H1 (cell line): ENCODE data around the gene ATAD3A. TPM values are rescaled to one million over a fixed set of nuclear protein-coding genes. Genes with fewer than 3 reads are reported as not detected.

ENCODE experiments used
- CTCF ChIA-PET: fragments of 300-600 bp; sonication (Branson Sonifier 250); formaldehyde crosslinking; loops from one replicate; lab custom pipeline; 2021; ENCODE audit not compliant: partially characterized antibody; lab: Charles Lee
- POLR2A ChIA-PET: fragments of 300-600 bp; sonication (Branson Sonifier 250); formaldehyde crosslinking; loops from one replicate; lab custom pipeline; 2021; ENCODE audit warnings: inconsistent platforms; ENCODE audit not compliant: partially characterized antibody; lab: Charles Lee
- DNase-seq, 2 experiments: peaks; one replicate each; pipeline versions ENCODE4 v3.0.0 to v3.0.0-alpha.2; 2010 to 2022; ENCODE audit warnings: low spot score in 2 of 2, low read depth in 1 of 2, mixed read lengths in 1 of 2
- FAIRE-seq: peaks from 2 replicates; lab custom pipeline; 2011; peaks lifted over from hg19 to GRCh38; lab: Jason Lieb, UNC
- H2AFZ ChIP-seq: 2 replicates; pipeline ENCODE4 v1.8.1; 2012; ENCODE audit warnings: low read length, inconsistent platforms
- H2AK5ac ChIP-seq: 2 replicates; pipeline ENCODE4 v1.6.1; 2013; ENCODE audit warnings: low read depth, low read length
- H2BK120ac ChIP-seq: replicated peaks from 2 replicates; pipeline ENCODE3; 2013; ENCODE audit warnings: low read depth, low read length, inconsistent platforms
- H2BK12ac ChIP-seq: 2 replicates; pipeline ENCODE4 v1.6.1; 2013; ENCODE audit warnings: low read depth, low read length
- H2BK15ac ChIP-seq: 2 replicates; pipeline ENCODE4 v1.6.1; 2013; ENCODE audit warnings: low read length
- H2BK20ac ChIP-seq: 2 replicates; pipeline ENCODE4 v1.6.1; 2013; ENCODE audit warnings: low read length
- H2BK5ac ChIP-seq: 2 replicates; pipeline ENCODE4 v1.6.1; 2013; ENCODE audit warnings: low read depth, low read length
- H3K14ac ChIP-seq: 2 replicates; pipeline ENCODE4 v1.6.1; 2013; ENCODE audit warnings: inconsistent platforms; ENCODE audit not compliant: insufficient read length
- H3K18ac ChIP-seq: 2 replicates; pipeline ENCODE4 v1.6.1; 2013; ENCODE audit warnings: low read length; ENCODE audit errors: extremely low read depth
- H3K23ac ChIP-seq: 2 replicates; pipeline ENCODE4 v1.6.1; 2013; ENCODE audit warnings: inconsistent platforms; ENCODE audit not compliant: insufficient read length
- H3K23me2 ChIP-seq: 2 replicates; pipeline ENCODE4 v1.6.1; 2013; ENCODE audit warnings: low read depth, low read length
- H3K27ac ChIP-seq: 2 replicates; pipeline ENCODE4 v1.6.1; 2011; ENCODE audit warnings: low read depth, low read length, inconsistent platforms
- H3K27me3 ChIP-seq, 4 experiments: replicated peaks in 1 of 4; 1 replicate in 1 of 4; 2 replicates in 3 of 4; pipeline versions ENCODE4 v1.6.1 to v1.8.1; 2011 to 2013; ENCODE audit warnings: low read length in 3 of 4, mild to moderate bottlenecking in 3 of 4, inconsistent platforms in 2 of 4, mixed read lengths in 2 of 4, moderate library complexity in 1 of 4; ENCODE audit not compliant: control insufficient read depth in 3 of 4, insufficient read depth in 3 of 4; ENCODE audit errors: extremely low read depth in 1 of 4
- H3K36me3 ChIP-seq, 4 experiments: 2 replicates each; pipeline versions ENCODE4 v1.6.1 to v1.8.1; 2011 to 2013; ENCODE audit warnings: mild to moderate bottlenecking in 4 of 4, low read length in 3 of 4, moderate library complexity in 2 of 4, control low read depth in 1 of 4, inconsistent platforms in 1 of 4; ENCODE audit not compliant: insufficient read depth in 4 of 4, control insufficient read depth in 2 of 4
- H3K4ac ChIP-seq: replicated peaks from 2 replicates; pipeline ENCODE3; 2013; ENCODE audit warnings: low read length, low read depth, mixed read lengths, inconsistent platforms; ENCODE audit not compliant: insufficient read length
- H3K4me1 ChIP-seq, 4 experiments: replicated peaks in 1 of 4; 1 replicate in 1 of 4; 2 replicates in 3 of 4; pipeline versions ENCODE4 v1.6.1 to v1.8.1; 2011 to 2013; ENCODE audit warnings: low read length in 3 of 4, inconsistent platforms in 2 of 4, mixed read lengths in 1 of 4; ENCODE audit not compliant: insufficient read depth in 4 of 4, control insufficient read depth in 3 of 4
- H3K4me2 ChIP-seq, 2 experiments: 2 replicates each; pipeline versions ENCODE4 v1.6.1 to v1.8.1; 2011 to 2013; ENCODE audit warnings: low read depth in 2 of 2, low read length in 2 of 2, control low read depth in 1 of 2, inconsistent platforms in 1 of 2, mild to moderate bottlenecking in 1 of 2; ENCODE audit not compliant: insufficient read depth in 1 of 2
- H3K4me3 ChIP-seq, 4 experiments: fragments of 200-600, 300-600 bp in 1 of 4; sonication (generic), shearing (Covaris generic), sonication (Bioruptor Twin) in 1 of 4; 2 replicates each; pipeline versions ENCODE4 v1.5.1 to v1.8.1; 2011 to 2016; ENCODE audit warnings: low read length in 4 of 4, low read depth in 3 of 4, control low read depth in 2 of 4, inconsistent platforms in 2 of 4, mild to moderate bottlenecking in 2 of 4, mixed read lengths in 1 of 4, moderate library complexity in 1 of 4; ENCODE audit not compliant: insufficient read depth in 2 of 4; ENCODE audit errors: extremely low read depth in 1 of 4
- H3K56ac ChIP-seq: replicated peaks from 2 replicates; pipeline ENCODE3; 2013; ENCODE audit warnings: low read depth, mild to moderate bottlenecking, mixed read lengths, low read length, inconsistent platforms; ENCODE audit not compliant: insufficient read length
- H3K79me1 ChIP-seq: 2 replicates; pipeline ENCODE4 v1.6.1; 2013; ENCODE audit warnings: low read depth, low read length, control low read depth
- H3K79me2 ChIP-seq, 2 experiments: 2 replicates each; pipeline versions ENCODE4 v1.6.1 to v1.8.1; 2012 to 2013; ENCODE audit warnings: low read length in 2 of 2, mild to moderate bottlenecking in 2 of 2, inconsistent platforms in 1 of 2; ENCODE audit not compliant: insufficient read depth in 2 of 2, control insufficient read depth in 1 of 2
- H3K9ac ChIP-seq, 4 experiments: replicated peaks in 1 of 4; 1 replicate in 1 of 4; 2 replicates in 3 of 4; pipeline versions ENCODE4 v1.6.1 to v1.8.1; 2011 to 2013; ENCODE audit warnings: low read depth in 3 of 4, low read length in 3 of 4, control low read depth in 2 of 4, mild to moderate bottlenecking in 2 of 4, moderate library complexity in 2 of 4, inconsistent platforms in 1 of 4; ENCODE audit errors: extremely low read depth in 1 of 4
- H3K9me3 ChIP-seq, 2 experiments: 2 replicates each; pipeline versions ENCODE4 v1.6.1 to v1.8.1; 2012 to 2013; ENCODE audit warnings: mild to moderate bottlenecking in 2 of 2, moderate library complexity in 2 of 2, control low read depth in 1 of 2, inconsistent platforms in 1 of 2, low read depth in 1 of 2, low read length in 1 of 2, mixed read lengths in 1 of 2; ENCODE audit not compliant: insufficient read depth in 2 of 2
- H4K20me1 ChIP-seq, 2 experiments: replicated peaks in 1 of 2; 2 replicates each; pipeline versions ENCODE3 to v1.8.1; 2011 to 2013; ENCODE audit warnings: inconsistent platforms in 2 of 2, low read length in 2 of 2, mild to moderate bottlenecking in 1 of 2; ENCODE audit not compliant: insufficient read depth in 2 of 2, control insufficient read depth in 1 of 2
- H4K5ac ChIP-seq: 2 replicates; pipeline ENCODE4 v1.6.1; 2013; ENCODE audit warnings: low read length, low read depth, mixed read lengths, inconsistent platforms; ENCODE audit not compliant: insufficient read length
- H4K8ac ChIP-seq: 2 replicates; pipeline ENCODE4 v1.8.0; 2013; ENCODE audit warnings: mild to moderate bottlenecking, moderate library complexity, low read length, inconsistent platforms; ENCODE audit not compliant: insufficient read depth; ENCODE audit errors: extremely low read depth
- H4K91ac ChIP-seq: replicated peaks from 2 replicates; pipeline ENCODE3; 2013; ENCODE audit warnings: low read length, mixed read lengths, inconsistent platforms; ENCODE audit not compliant: insufficient read length
- BCL11A ChIP-seq, 2 experiments: IDR thresholded peaks; one replicate each; pipeline ENCODE4 v1.6.1; 2011; ENCODE audit warnings: low read depth in 2 of 2, low read length in 2 of 2, mild to moderate bottlenecking in 2 of 2
- HDAC6 ChIP-seq: IDR thresholded peaks from one replicate; pipeline ENCODE4 v1.7.1; 2012; ENCODE audit warnings: low read depth, mild to moderate bottlenecking, inconsistent platforms, low read length, moderate library complexity
- MAFK ChIP-seq: IDR thresholded peaks from 2 replicates; pipeline ENCODE4 v1.6.1; 2012; ENCODE audit warnings: low read depth, mild to moderate bottlenecking, improper control_type of control experiment, low read length
- POLR2A ChIP-seq, 2 experiments: IDR thresholded peaks; 1 replicate in 1 of 2; 2 replicates in 1 of 2; pipeline ENCODE4 v1.6.1; 2011; ENCODE audit warnings: low read depth in 2 of 2, low read length in 2 of 2, mild to moderate bottlenecking in 2 of 2; ENCODE audit errors: control extremely low read depth in 1 of 2
- RAD21 ChIP-seq, 2 experiments: IDR thresholded peaks in 1 of 2; conservative IDR thresholded peaks in 1 of 2; 2 replicates each; pipeline ENCODE4 v1.6.1; 2011; ENCODE audit warnings: low read depth in 2 of 2, low read length in 2 of 2, improper control_type of control experiment in 1 of 2, inconsistent platforms in 1 of 2, mild to moderate bottlenecking in 1 of 2, moderate library complexity in 1 of 2
- SUZ12 ChIP-seq: fragments of 200-600 bp; sonication (generic); IDR thresholded peaks from 2 replicates; pipeline ENCODE4 v1.6.1; 2012; ENCODE audit warnings: mild to moderate bottlenecking, inconsistent platforms, low read length, moderate library complexity, mixed read lengths
- WGBS, 2 experiments: shearing (Covaris generic) in 1 of 2; methylation state at CpG; one replicate each; pipeline versions ENCODE4 v1.1.6 to v1.1.7; 2013 to 2015; ENCODE audit warnings: low lambda C conversion rate in 2 of 2, mixed read lengths in 2 of 2, inconsistent platforms in 1 of 2, low coverage in 1 of 2, missing lambda C conversion rate in 1 of 2; ENCODE audit not compliant: insufficient replicate concordance in 2 of 2, insufficient coverage in 1 of 2, insufficient read length in 1 of 2; ENCODE audit errors: extremely low coverage in 1 of 2, missing lambda C conversion rate in 1 of 2; 5-methylcytosine and 5-hydroxymethylcytosine counted together
- polyA plus RNA-seq, 7 experiments: library from polyadenylated mRNA; depleted of rRNA in 3 of 7; stranded (reverse) in 5 of 7; unstranded in 2 of 7; fragments of >200 nt in 5 of 7; fragments of 200-250 nt in 2 of 7; gene quantifications; 1 replicate in 5 of 7; 2 replicates in 1 of 7; 4 replicates in 1 of 7; pipeline versions ENCODE4 v1.2.1 to v1.2.3, GENCODE V29; 2011 to 2013; ENCODE audit warnings: missing spikeins in 2 of 7, mixed read lengths in 2 of 7
- total RNA-seq: library from RNA; stranded (reverse); fragmentation: NEBNext Ultra II Directional; extraction: Animal tissue kit (Norgen Biotek cat#: 25700); gene quantifications from 2 replicates; pipeline ENCODE4 v1.2.1, GENCODE V29; 2021

The ATAD3A gene
- total and polyA plus RNA-seq, 2 of the 8 experiments (the other 6 are each of a cell fraction or from before 2014, with no cell fraction given), result 28.3 to 64.7 TPM

GRCh38 chr1:1537626-1538250, 25.8 kb downstream of the ATAD3A start:
- no peak overlapping the region for H2BK120ac ChIP-seq
- no peak overlapping the region for H3K9ac ChIP-seq
- no peak for TF ChIP-seq MAFK
- TF ChIP-seq HDAC6, result no peak
- no peak for TF ChIP-seq BCL11A (IDR thresholded peaks at IDR 0.05; ENCODE audit: low read depth in 2 of 2, low read length in 2 of 2)
- TF ChIP-seq RAD21 (IDR thresholded peaks at IDR 0.05 in 1 of 2, conservative IDR thresholded peaks at IDR 0.05 in 1 of 2; ENCODE audit: low read depth in 2 of 2, low read length in 2 of 2), result no peak
- no peak for TF ChIP-seq SUZ12
- no peak for TF ChIP-seq POLR2A (IDR thresholded peaks at IDR 0.05; ENCODE audit: control extremely low read depth in 1 of 2, low read depth in 2 of 2, low read length in 2 of 2)
- ChIA-PET CTCF (interaction anchor here (0.7 to 0.9 kb wide), 2 partner anchors 33 to 166 kb away, joined by 3 read pairs; no protein-coding TSS in a partner anchor), POLR2A (interaction anchor here (1.1 to 2.2 kb wide), 8 partner anchors 8 to 152 kb away, joined by 3 to 9 read pairs (median 4); partner anchors contain the start of gene MIB2)
- peaks cover 7% of the 10 kb centered on the region for H3K79me1 ChIP-seq
- peaks cover 0 to 5% of the 10 kb centered on the region in 2 experiments; a peak in 1 of 4 replicates for H3K79me2 ChIP-seq
- no peak overlapping the region for H2BK20ac ChIP-seq
- no peak overlapping the region for H3K27ac ChIP-seq
- no peak overlapping the region for H4K8ac ChIP-seq
- peaks cover 10% of the 10 kb centered on the region; the same call in 1 of the 2 replicates for H3K23me2 ChIP-seq
- H2BK15ac ChIP-seq, result no peak overlapping the region; the same call in 1 of the 2 replicates
- H4K20me1 ChIP-seq, result peaks cover 6 to 17% of the 10 kb centered on the region in 2 experiments
- H3K9me3 ChIP-seq, result no peaks in the 10 kb centered on the region
- WGBS, 2 experiments, result 95% methylated on average over 32 of the region's 32 CpGs; no CpG with 5 or more reads in 1 of the 2 experiments
- H3K4ac ChIP-seq, result no peak overlapping the region
- no peaks in the 10 kb centered on the region for H3K27me3 ChIP-seq
- peaks cover 2 to 20% (median 8%) of the 10 kb centered on the region in 4 experiments; a peak in 4 of 8 replicates for H3K36me3 ChIP-seq
- H3K14ac ChIP-seq, result no peak overlapping the region
- FAIRE-seq (no peak), DNase-seq (no peak)
- H3K4me2 ChIP-seq, result no peak overlapping the region; a peak in 1 of 4 replicates
- H4K5ac ChIP-seq, result no peak overlapping the region
- H2BK5ac ChIP-seq, result peak overlapping the region; percentile 58
- peaks cover 0 to 9% (median 3%) of the 10 kb centered on the region in 4 experiments; a peak in 3 of 7 replicates for H3K4me1 ChIP-seq
- H3K56ac ChIP-seq, result no peak overlapping the region
- H2AFZ ChIP-seq, result no peak overlapping the region
- no peak overlapping the region for H4K91ac ChIP-seq
- no peak overlapping the region for H2AK5ac ChIP-seq
- no peak overlapping the region for H3K4me3 ChIP-seq
- no peak overlapping the region for H3K18ac ChIP-seq
- H2BK12ac ChIP-seq, result no peak overlapping the region
- no peak overlapping the region for H3K23ac ChIP-seq
